Cerebellar nuclear complex (tissue), 1 donor: ENCODE measurements around the gene TRIM37.

Experiments
- DNase-seq, 2 experiments: peaks; one replicate each; lab custom pipeline; 2025; lab: John Stamatoyannopoulos, UW

The TRIM37 gene

DNA sequence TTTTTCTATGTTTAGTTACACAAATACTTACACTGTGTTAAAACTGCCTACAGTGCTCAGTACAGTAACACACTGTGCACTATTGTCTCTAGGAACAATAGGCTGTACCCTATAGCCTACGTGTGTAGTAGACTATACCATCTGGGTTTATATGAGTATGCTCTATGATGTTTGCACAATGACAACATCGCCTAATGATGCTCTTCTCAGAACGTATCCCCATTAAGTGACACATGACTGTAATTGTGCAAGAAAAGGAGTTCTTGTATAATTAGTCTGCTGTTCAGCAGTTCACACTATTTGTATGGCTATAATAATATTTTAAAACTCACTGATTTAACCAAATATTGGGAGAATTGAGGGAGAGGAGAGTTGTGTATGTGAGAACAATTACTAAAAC, 173.7 kb downstream of the TRIM37 start:
- no peak for DNase-seq
